Cardiac septum (tissue), 1 donor: ENCODE results near the gene KRTAP10-5. TPM values are rescaled to one million over a fixed set of nuclear protein-coding genes. Genes with fewer than 3 reads are reported as not detected.
"Not testable (repeated sequence)": the region's sequence is repeated elsewhere in the genome, so short reads cannot be mapped to it uniquely, and the experiment has no call there.

ENCODE experiments used
- DNase-seq: peaks from one replicate; pipeline ENCODE4 v3.0.0-alpha.2; 2020; ENCODE audit warnings: low spot score
- intact Hi-C: fragments of 100-400 bp; cut with DNase I; formaldehyde crosslinking; loops from one replicate; pipeline ENCODE4 v1.14.0; 2022
- long read RNA-seq: library from polyadenylated mRNA; unstranded; transcript quantifications from one replicate; pipeline ENCODE4 v2.0.0, GENCODE V29; 2021
- total RNA-seq: library from RNA; stranded (reverse); fragmentation: NEBNext Ultra II Directional; extraction: Animal tissue kit (Norgen Biotek cat#: 25700); gene quantifications from one replicate; pipeline ENCODE4 v1.2.1, GENCODE V29; 2021
- donor health status: DM: no; HTN: no; CAD: no.

The KRTAP10-5 gene
- not detected for total RNA-seq
- long read RNA-seq, result 0 reads

- DNase-seq, result not testable (repeated sequence)
Measured at GRCh38 chr21:44580231-44580821, at the start of gene KRTAP10-5. Gene KRTAP10-5 (minus strand): TSS chr21:44580604. CDS start chr21:44580578, 26 bp downstream.

GRCh38 chr21:44628707-44629391 lies 48.4 kb upstream of the KRTAP10-5 start:
- intact Hi-C loops, result no loop called here
- DNase-seq, result no peak

More at GRCh38 chr21:44580231-44580821, at the start of gene KRTAP10-5:
- intact Hi-C loops, result not testable (repeated sequence)

GRCh38 chr21:44627831-44628233 lies 47.4 kb upstream of the KRTAP10-5 start:
- DNase-seq, intact Hi-C loops: not testable (repeated sequence)

- intact Hi-C loops, DNase-seq: not testable (repeated sequence)
Measured at GRCh38 chr21:44627181-44627822, 46.9 kb upstream of the KRTAP10-5 start.

GRCh38 chr21:44626673-44627143 lies 46.3 kb upstream of the KRTAP10-5 start, which contains the start of gene KRTAP10-9:
Gene KRTAP10-9 (plus strand): TSS chr21:44627093. CDS start chr21:44627172, 79 bp downstream.
- no peak for DNase-seq
- intact Hi-C loops, result no loop called here

GRCh38 chr21:44626262-44626661 lies 45.9 kb upstream of the KRTAP10-5 start:
- intact Hi-C loops, result no loop called here
- DNase-seq, result no peak

- no peak for DNase-seq
- intact Hi-C loops, result no loop called here
Measured at GRCh38 chr21:44625756-44626155, 45.4 kb upstream of the KRTAP10-5 start.

- no peak for DNase-seq
- intact Hi-C loops, result no loop called here
Measured at GRCh38 chr21:44623575-44623974, 43.2 kb upstream of the KRTAP10-5 start.

GRCh38 chr21:44619886-44620285 lies 39.5 kb upstream of the KRTAP10-5 start:
- intact Hi-C loops, result no loop called here
- no peak for DNase-seq

GRCh38 chr21:44618909-44619308 lies 38.5 kb upstream of the KRTAP10-5 start:
- no peak for DNase-seq
- intact Hi-C loops, result no loop called here

GRCh38 chr21:44618504-44618903 lies 38.1 kb upstream of the KRTAP10-5 start:
- DNase-seq, result no peak
- intact Hi-C loops, result no loop called here

GRCh38 chr21:44617071-44617501 lies 36.7 kb upstream of the KRTAP10-5 start:
- DNase-seq, result no peak
- intact Hi-C loops, result no loop called here

GRCh38 chr21:44616591-44616926 lies 36.2 kb upstream of the KRTAP10-5 start:
- no peak for DNase-seq
- intact Hi-C loops, result no loop called here

- no peak for DNase-seq
- intact Hi-C loops, result no loop called here
Measured at GRCh38 chr21:44615911-44616590, 35.6 kb upstream of the KRTAP10-5 start.

- intact Hi-C loops, result no loop called here
- no peak for DNase-seq
Measured at GRCh38 chr21:44615466-44615865, 35.1 kb upstream of the KRTAP10-5 start.

- intact Hi-C loops, result no loop called here
- no peak for DNase-seq
Measured at GRCh38 chr21:44614961-44615391, 34.6 kb upstream of the KRTAP10-5 start.

- peak; percentile 51 for DNase-seq
- intact Hi-C loops, result no loop called here
Measured at GRCh38 chr21:44614161-44614631, 33.8 kb upstream of the KRTAP10-5 start.

- intact Hi-C loops, result no loop called here
- DNase-seq, result no peak
Measured at GRCh38 chr21:44613386-44614155, 33.2 kb upstream of the KRTAP10-5 start.

GRCh38 chr21:44612669-44613229 lies 32.3 kb upstream of the KRTAP10-5 start:
- intact Hi-C loops, result no loop called here
- no peak for DNase-seq
